Tibial nerve (tissue), 4 donors: Measurements from ENCODE around the gene GFRA4. TPM values are rescaled to one million over a fixed set of nuclear protein-coding genes. Genes with fewer than 3 reads are reported as not detected.

Source experiments
- DNase-seq, 2 donors: peaks; one replicate each; pipeline ENCODE4 v3.0.0-alpha.2; 2019; ENCODE audit warnings: low spot score in 2 of 2
- H3K27ac ChIP-seq, 4 donors: fragments of 200-600 bp; sonication (generic) in 3 of 4; one replicate each; pipeline ENCODE4 v1.5.1; 2017 to 2019; ENCODE audit warnings: mild to moderate bottlenecking in 1 of 4
- H3K27me3 ChIP-seq, 2 donors: fragments of 200-600 bp; sonication (generic) in 1 of 2; one replicate each; pipeline versions ENCODE4 v1.5.1 to v1.6.0; 2017 to 2019
- H3K36me3 ChIP-seq, 3 donors: fragments of 200-600 bp; sonication (generic); one replicate each; pipeline ENCODE4 v1.5.1; 2018 to 2019
- H3K4me1 ChIP-seq, 4 donors: fragments of 200-600 bp; sonication (generic) in 3 of 4; one replicate each; pipeline ENCODE4 v1.5.1; 2017 to 2019
- H3K4me3 ChIP-seq, 4 donors: fragments of 200-600 bp; sonication (generic) in 3 of 4; one replicate each; pipeline ENCODE4 v1.5.1; 2017 to 2019; ENCODE audit warnings: mild to moderate bottlenecking in 1 of 4, moderate library complexity in 1 of 4
- H3K9me3 ChIP-seq, 4 donors: fragments of 200-600 bp; sonication (generic) in 3 of 4; one replicate each; pipeline ENCODE4 v1.5.1; 2017 to 2019
- CTCF ChIP-seq, 5 experiments: fragments of 200-600 bp in 3 of 5; fragments of 450-650 bp in 2 of 5; sonication (generic) in 3 of 5; IDR thresholded peaks; one replicate each; pipeline ENCODE4 v1.5.1; 2016 to 2019; ENCODE audit warnings: antibody characterized with exemption in 5 of 5, mild to moderate bottlenecking in 3 of 5, moderate library complexity in 2 of 5
- EP300 ChIP-seq, 2 donors: sonication (generic); formaldehyde crosslinking; IDR thresholded peaks; one replicate each; pipeline ENCODE4 v1.6.1; 2017; ENCODE audit warnings: antibody characterized with exemption in 2 of 2, mild to moderate bottlenecking in 1 of 2
- POLR2A ChIP-seq, 2 donors: fragments of 450-650 bp; IDR thresholded peaks; one replicate each; pipeline ENCODE4 v1.6.1; 2017; ENCODE audit warnings: antibody characterized with exemption in 2 of 2, mild to moderate bottlenecking in 2 of 2, moderate library complexity in 2 of 2
- WGBS, 2 donors: methylation state at CpG; one replicate each; pipeline ENCODE4 v1.1.5; 2018; 5-methylcytosine and 5-hydroxymethylcytosine counted together
- total RNA-seq, 4 donors: library from RNA; depleted of rRNA; stranded (reverse); fragments of >200 nt; gene quantifications; one replicate each; pipeline ENCODE4 v1.1.0, GENCODE V29; 2016

Gene GFRA4
- total RNA-seq, 4 donors from 2014 or later, result not detected

GRCh38 chr20:3692706-3693294 lies 29.6 kb upstream of the GFRA4 start:
- Histone ChIP-seq H3K27ac (no peak overlapping the region), H3K4me1 (peaks cover 0 to 5% (median 0%) of the 10 kb centered on the region in 4 donors), H3K4me3 (no peak overlapping the region), H3K36me3 (no peaks in the 10 kb centered on the region), H3K9me3 (peaks cover 0 to 8% (median 0%) of the 10 kb centered on the region in 4 donors), H3K27me3 (no peaks in the 10 kb centered on the region)
- no peak for DNase-seq
- 88 to 95% methylated on average over 18 to 22 of the region's 23 CpGs for WGBS, 2 donors
- no peak for TF ChIP-seq EP300 (IDR thresholded peaks at IDR 0.05)
- no peak for TF ChIP-seq POLR2A (IDR thresholded peaks at IDR 0.05)
- no peak for TF ChIP-seq CTCF (IDR thresholded peaks at IDR 0.05)

GRCh38 chr20:3691897-3692296 lies 28.7 kb upstream of the GFRA4 start:
- TF ChIP-seq CTCF (IDR thresholded peaks at IDR 0.05) (no peak), EP300 (IDR thresholded peaks at IDR 0.05) (no peak), POLR2A (IDR thresholded peaks at IDR 0.05) (no peak)
- no peaks in the 10 kb centered on the region for H3K27me3 ChIP-seq
- H3K4me1 ChIP-seq, result peaks cover 0 to 14% (median 6%) of the 10 kb centered on the region in 4 donors
- no peaks in the 10 kb centered on the region for H3K36me3 ChIP-seq
- H3K9me3 ChIP-seq, result peaks cover 0 to 8% (median 0%) of the 10 kb centered on the region in 4 donors
- no peak overlapping the region for H3K4me3 ChIP-seq
- no peak overlapping the region for H3K27ac ChIP-seq
- 67 to 88% methylated on average over 3 to 8 of the region's 9 CpGs for WGBS, 2 donors
- no peak for DNase-seq

GRCh38 chr20:3691306-3691705 lies 28.1 kb upstream of the GFRA4 start:
- no peaks in the 10 kb centered on the region for H3K27me3 ChIP-seq
- no peaks in the 10 kb centered on the region for H3K36me3 ChIP-seq
- H3K4me3 ChIP-seq, result no peak overlapping the region
- H3K9me3 ChIP-seq, result peaks cover 0 to 3% (median 0%) of the 10 kb centered on the region in 4 donors
- no peak overlapping the region for H3K27ac ChIP-seq
- TF ChIP-seq POLR2A (IDR thresholded peaks at IDR 0.05) (no peak), CTCF (IDR thresholded peaks at IDR 0.05) (no peak), EP300 (IDR thresholded peaks at IDR 0.05) (no peak)
- H3K4me1 ChIP-seq, result peaks cover 0 to 20% (median 11%) of the 10 kb centered on the region in 4 donors
- 87 to 98% methylated on average over 10 to 16 of the region's 16 CpGs for WGBS, 2 donors
- no peak for DNase-seq

- no peak for DNase-seq
- H3K27me3 ChIP-seq, result no peaks in the 10 kb centered on the region
These were observed 27.2 kb upstream of the GFRA4 start for GRCh38 chr20:3690413-3690812.

More at GRCh38 chr20:3690413-3690812, 27.2 kb upstream of the GFRA4 start:
- Histone ChIP-seq H3K9me3 (no peaks in the 10 kb centered on the region), H3K27ac (no peak overlapping the region), H3K4me1 (peaks cover 0 to 24% (median 12%) of the 10 kb centered on the region in 4 donors), H3K36me3 (no peaks in the 10 kb centered on the region), H3K4me3 (no peak overlapping the region)
- WGBS, 2 donors, result 89 to 94% methylated on average over 3 of the region's 3 CpGs
- TF ChIP-seq EP300 (IDR thresholded peaks at IDR 0.05) (no peak), CTCF (IDR thresholded peaks at IDR 0.05) (no peak), POLR2A (IDR thresholded peaks at IDR 0.05) (no peak)
